ENCODE results near the gene MCF2L.

MCF2L gene

DNA sequence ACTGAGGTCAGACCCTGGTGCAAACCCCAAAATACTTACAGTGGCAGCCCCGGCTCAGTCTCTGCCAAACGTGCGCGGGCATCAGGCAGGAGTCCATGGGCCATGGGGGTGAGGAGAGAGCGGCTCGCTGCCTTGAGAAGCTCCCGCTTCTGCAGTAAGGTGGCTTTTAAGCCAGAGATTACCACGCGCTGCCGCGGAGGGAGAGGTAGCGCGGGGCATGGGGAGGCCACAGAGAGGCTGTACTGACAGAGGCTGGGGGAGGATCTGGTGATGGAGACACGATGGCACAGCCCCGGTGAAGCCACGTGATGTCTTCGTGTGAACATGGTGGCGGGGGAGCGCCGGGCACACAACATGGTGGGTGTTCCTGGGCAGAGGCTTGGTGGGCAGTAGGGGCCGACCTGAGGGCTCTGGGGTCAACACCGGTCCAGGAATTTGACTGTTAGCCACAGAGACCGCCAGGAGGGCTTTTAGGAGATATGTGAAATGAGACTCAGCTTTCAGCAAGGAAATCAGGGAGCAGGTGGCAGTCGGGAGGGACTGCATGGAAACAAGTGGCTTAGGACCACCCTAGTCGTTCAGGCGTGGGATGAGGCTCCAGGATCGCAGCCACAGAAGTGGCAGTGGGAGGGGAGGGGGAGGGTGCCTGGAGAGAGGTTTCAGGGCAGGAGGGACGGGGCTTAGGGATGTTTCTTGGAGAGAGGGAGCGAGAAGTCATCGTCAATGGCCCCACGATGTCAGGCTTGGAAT lies 24.1 kb downstream of the MCF2L start:
- no peak overlapping the region for H3K9ac ChIP-seq (ENCODE audit: low read length)
- no peaks in the 10 kb centered on the region for H3K9me2 ChIP-seq (replicated peaks; ENCODE audit: insufficient read depth, low read length)
- H3K4me1 ChIP-seq (ENCODE audit: low read length): peaks cover 14% of the 10 kb centered on the region
- no peak for DNase-seq
- H4K20me1 ChIP-seq (ENCODE audit: insufficient read depth, low read length): no peaks in the 10 kb centered on the region
- no peak overlapping the region for H3K4me3 ChIP-seq (ENCODE audit: low read length)
- no peak overlapping the region for H2AFZ ChIP-seq (ENCODE audit: low read length)
- H3K27me3 ChIP-seq (replicated peaks; ENCODE audit: insufficient read depth, low read length): peaks cover 92% of the 10 kb centered on the region
- 0 out of 2 replicates have a peak, but pooled peaks cover 2% of the 10 kb centered on the region for H3F3A ChIP-seq (ENCODE audit: insufficient read depth, low read length)
- H3K36me3 ChIP-seq (replicated peaks; ENCODE audit: insufficient read depth, low read length): no peaks in the 10 kb centered on the region
- no peak overlapping the region for H3K27ac ChIP-seq (ENCODE audit: low read length)
- no peak for TF ChIP-seq EZH2 (optimal IDR thresholded peaks at IDR 0.05; ENCODE audit: low read depth, low read length)
- TF ChIP-seq, protein P1, sequence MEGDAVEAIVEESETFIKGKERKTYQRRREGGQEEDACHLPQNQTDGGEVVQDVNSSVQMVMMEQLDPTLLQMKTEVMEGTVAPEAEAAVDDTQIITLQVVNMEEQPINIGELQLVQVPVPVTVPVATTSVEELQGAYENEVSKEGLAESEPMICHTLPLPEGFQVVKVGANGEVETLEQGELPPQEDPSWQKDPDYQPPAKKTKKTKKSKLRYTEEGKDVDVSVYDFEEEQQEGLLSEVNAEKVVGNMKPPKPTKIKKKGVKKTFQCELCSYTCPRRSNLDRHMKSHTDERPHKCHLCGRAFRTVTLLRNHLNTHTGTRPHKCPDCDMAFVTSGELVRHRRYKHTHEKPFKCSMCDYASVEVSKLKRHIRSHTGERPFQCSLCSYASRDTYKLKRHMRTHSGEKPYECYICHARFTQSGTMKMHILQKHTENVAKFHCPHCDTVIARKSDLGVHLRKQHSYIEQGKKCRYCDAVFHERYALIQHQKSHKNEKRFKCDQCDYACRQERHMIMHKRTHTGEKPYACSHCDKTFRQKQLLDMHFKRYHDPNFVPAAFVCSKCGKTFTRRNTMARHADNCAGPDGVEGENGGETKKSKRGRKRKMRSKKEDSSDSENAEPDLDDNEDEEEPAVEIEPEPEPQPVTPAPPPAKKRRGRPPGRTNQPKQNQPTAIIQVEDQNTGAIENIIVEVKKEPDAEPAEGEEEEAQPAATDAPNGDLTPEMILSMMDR (IDR thresholded peaks at IDR 0.05; ENCODE audit: low read length): no peak
- no peaks in the 10 kb centered on the region for H3K9me3 ChIP-seq (replicated peaks; ENCODE audit: insufficient read depth, low read length)
- no peak overlapping the region for H3K4me2 ChIP-seq (ENCODE audit: low read depth, low read length)
- H3K79me2 ChIP-seq (ENCODE audit: low read length): no peaks in the 10 kb centered on the region

DNA sequence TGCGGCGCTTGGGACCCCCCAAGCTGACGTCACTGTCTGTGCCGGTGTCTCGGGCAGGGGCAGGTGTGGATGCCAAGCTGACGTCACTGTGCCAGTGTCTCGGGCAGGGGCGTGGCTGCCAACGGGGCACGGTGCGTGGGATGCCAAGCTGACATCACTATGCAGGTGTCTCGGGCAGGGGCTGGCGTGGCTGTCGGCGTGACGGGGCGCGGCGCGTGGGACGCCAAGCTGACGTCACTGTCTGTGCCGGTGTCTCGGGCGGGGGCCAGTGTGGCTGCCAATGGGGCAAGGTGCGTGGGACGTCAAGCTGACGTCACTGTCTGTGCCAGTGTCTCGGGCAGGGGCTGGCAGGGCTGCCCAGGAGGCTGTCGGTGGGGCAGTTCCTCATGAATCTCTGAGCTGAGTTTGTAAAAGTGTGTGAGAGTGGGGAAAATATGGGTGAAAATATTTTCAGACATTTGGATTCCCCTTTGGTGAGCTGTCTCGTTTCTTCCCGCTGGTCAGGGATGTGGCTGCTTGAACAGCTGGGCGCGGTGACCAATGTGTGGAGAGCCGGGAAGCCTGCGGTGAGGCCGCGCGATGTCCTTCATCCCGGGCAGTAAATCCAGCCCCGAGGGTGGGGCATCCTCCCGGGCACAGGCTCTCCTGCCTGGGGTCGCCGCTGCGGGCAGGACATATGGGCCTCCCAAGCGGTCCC lies 25.2 kb downstream of the MCF2L start:
- TF ChIP-seq EZH2phosphoT487 (IDR thresholded peaks at IDR 0.05; ENCODE audit: low read length): no peak
- TF ChIP-seq EZH2 (optimal IDR thresholded peaks at IDR 0.05; ENCODE audit: low read depth, low read length): no peak
- TF ChIP-seq, protein P1 (IDR thresholded peaks at IDR 0.05; ENCODE audit: low read length): no peak
- Histone ChIP-seq H3K4me2 (ENCODE audit: low read depth, low read length) (no peak overlapping the region), H4K20me1 (ENCODE audit: insufficient read depth, low read length) (no peaks in the 10 kb centered on the region), H3K9me3 (replicated peaks; ENCODE audit: insufficient read depth, low read length) (no peaks in the 10 kb centered on the region), H3K4me1 (ENCODE audit: low read length) (peaks cover 14% of the 10 kb centered on the region), H3K9me2 (replicated peaks; ENCODE audit: insufficient read depth, low read length) (no peaks in the 10 kb centered on the region), H3F3A (ENCODE audit: insufficient read depth, low read length) (0 out of 2 replicates have a peak, but pooled peaks cover 2% of the 10 kb centered on the region), H3K9ac (ENCODE audit: low read length) (no peak overlapping the region), H3K36me3 (replicated peaks; ENCODE audit: insufficient read depth, low read length) (no peaks in the 10 kb centered on the region), H3K79me2 (ENCODE audit: low read length) (no peaks in the 10 kb centered on the region), H2AFZ (ENCODE audit: low read length) (no peak overlapping the region), H3K4me3 (ENCODE audit: low read length) (no peak overlapping the region), H3K27ac (ENCODE audit: low read length) (no peak overlapping the region), H3K27me3 (replicated peaks; ENCODE audit: insufficient read depth, low read length) (peaks cover 93% of the 10 kb centered on the region)
- DNase-seq: no peak

DNA sequence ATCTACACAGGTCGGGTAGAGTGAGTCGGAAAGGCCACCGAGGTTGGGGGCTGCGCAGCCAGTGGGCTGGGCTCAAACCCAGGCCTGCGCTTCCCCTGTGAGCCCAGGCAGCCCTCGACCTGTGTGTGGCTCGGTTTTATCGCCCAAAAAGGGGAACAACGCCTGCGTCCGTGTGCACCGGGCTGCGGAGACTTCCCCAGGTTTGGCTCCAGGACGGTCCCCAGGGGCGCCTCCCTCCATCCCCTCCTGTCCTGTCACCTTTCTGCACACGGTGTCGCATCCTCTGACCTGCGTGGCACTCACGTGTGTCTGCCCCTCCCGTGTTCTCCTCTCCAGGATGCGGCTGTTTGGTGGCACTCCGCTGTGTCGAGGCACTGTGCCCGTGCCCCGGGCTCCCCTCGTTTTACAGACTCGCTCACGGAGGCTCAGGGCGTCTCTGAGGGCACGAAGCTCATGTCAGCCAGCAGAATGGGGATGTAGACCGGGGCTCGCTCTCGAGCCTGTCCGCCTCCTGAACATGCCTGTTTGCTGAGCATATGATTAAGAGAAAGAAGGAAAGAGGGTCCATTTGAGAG lies 25.9 kb downstream of the MCF2L start:
- no peak overlapping the region for H3K4me2 ChIP-seq (ENCODE audit: low read depth, low read length)
- H3K79me2 ChIP-seq (ENCODE audit: low read length): no peaks in the 10 kb centered on the region
- TF ChIP-seq, protein P1 (IDR thresholded peaks at IDR 0.05; ENCODE audit: low read length): no peak
- TF ChIP-seq EZH2phosphoT487 (IDR thresholded peaks at IDR 0.05; ENCODE audit: low read length): no peak
- TF ChIP-seq EZH2 (optimal IDR thresholded peaks at IDR 0.05; ENCODE audit: low read depth, low read length): no peak
- H3K27ac ChIP-seq (ENCODE audit: low read length): no peak overlapping the region
- no peaks in the 10 kb centered on the region for H3K9me3 ChIP-seq (replicated peaks; ENCODE audit: insufficient read depth, low read length)
- H3K4me3 ChIP-seq (ENCODE audit: low read length): no peak overlapping the region
- no peaks in the 10 kb centered on the region for H3K36me3 ChIP-seq (replicated peaks; ENCODE audit: insufficient read depth, low read length)
- no peak for DNase-seq
- peaks cover 96% of the 10 kb centered on the region for H3K27me3 ChIP-seq (replicated peaks; ENCODE audit: insufficient read depth, low read length)
- 0 out of 2 replicates have a peak, but pooled peaks cover 2% of the 10 kb centered on the region for H3F3A ChIP-seq (ENCODE audit: insufficient read depth, low read length)
- no peak overlapping the region for H2AFZ ChIP-seq (ENCODE audit: low read length)
- no peaks in the 10 kb centered on the region for H3K9me2 ChIP-seq (replicated peaks; ENCODE audit: insufficient read depth, low read length)
- H4K20me1 ChIP-seq (ENCODE audit: insufficient read depth, low read length): no peaks in the 10 kb centered on the region
- H3K9ac ChIP-seq (ENCODE audit: low read length): no peak overlapping the region
- peaks cover 14% of the 10 kb centered on the region for H3K4me1 ChIP-seq (ENCODE audit: low read length)
